ENCODE measurements around the gene SPTBN1.

SPTBN1 gene

DNA sequence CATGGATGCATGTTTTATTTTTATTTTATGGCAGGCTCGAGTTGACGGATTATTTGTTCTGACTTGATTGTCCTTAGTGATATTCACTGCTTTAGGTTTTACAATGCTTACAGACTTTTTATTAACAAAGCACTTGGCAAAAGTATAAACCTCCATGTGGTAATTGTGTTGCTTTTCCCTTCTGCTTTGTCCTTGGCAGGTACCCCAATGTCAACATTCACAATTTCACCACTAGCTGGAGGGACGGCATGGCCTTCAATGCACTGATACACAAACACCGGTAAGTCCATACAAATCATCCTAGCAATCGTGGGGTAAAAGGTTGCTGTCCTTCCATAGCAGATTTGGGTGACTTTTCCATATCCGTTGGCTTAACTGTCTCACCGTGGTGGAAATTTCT is 161.3 kb downstream of the SPTBN1 start:
- no peak for DNase-seq

DNA sequence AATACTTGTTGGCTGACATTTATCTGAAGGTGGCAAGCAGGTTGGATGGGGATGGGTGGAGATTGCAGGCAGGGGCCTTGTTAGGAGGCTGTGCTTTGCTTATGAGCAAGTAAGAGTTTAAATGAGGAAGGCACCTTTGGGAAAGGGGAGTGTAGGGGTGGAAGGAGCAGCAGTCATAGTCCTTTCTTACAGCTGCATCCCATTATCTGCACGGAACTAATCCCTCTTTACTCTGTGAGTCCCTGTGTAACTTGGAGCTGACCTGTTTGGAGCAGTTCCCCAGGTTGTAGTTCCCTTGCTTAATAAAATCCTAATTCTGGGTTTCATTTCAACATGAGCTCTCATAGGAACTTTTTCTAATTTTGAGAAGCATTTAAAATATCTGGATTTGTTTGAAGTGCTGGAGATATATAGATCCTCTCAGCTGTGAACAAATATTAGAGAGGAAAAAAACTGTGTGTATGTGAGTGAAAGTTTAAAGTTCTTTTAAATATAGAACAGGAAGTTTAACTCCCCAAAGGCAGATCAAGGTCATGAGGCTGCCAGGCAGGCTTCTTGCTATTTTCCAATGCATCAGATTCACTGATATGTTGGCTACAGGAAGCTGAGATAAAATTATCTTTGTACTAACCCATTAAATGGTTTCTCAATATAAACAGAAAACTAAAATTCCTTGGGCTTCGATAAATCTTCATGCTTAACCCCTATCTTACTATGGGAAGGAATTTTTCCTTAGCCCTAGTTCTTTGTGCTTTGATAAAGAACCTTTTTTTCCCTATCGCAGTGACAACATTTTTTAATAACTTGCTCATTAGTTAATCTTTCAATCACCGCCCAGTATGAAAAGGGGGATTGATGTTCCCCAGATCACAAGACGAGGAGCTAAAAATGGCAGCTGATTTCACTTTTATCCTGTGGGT is 162.8 kb downstream of the SPTBN1 start:
- DNase-seq: no peak

DNA sequence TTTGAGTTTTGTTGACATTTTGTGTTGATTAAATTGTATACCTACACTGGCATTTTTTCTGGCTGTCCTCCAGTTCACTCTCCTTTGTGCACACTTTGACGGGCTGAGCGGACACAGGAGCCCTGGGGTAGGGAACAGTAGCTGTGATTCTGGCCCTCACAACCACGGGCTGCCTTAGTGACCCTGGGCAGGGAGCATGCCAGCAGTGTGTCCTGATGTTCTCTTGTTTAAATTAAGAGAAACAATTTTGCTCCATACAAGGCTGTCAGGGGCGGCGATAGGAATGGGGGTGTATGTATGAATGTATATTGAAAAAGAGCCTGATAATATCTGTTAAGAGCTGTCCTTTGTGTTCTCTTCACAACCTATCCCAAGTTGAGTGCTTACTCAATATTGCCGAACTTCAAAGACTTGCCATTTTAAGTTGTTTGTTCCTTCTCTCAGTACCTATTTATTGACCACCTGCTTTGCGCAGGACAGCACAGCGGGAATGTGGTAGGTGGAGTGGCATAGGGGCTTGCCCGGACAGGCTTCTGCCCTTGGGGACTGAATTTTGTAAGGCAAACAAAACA is 163.6 kb downstream of the SPTBN1 start:
- no peak for DNase-seq

DNA sequence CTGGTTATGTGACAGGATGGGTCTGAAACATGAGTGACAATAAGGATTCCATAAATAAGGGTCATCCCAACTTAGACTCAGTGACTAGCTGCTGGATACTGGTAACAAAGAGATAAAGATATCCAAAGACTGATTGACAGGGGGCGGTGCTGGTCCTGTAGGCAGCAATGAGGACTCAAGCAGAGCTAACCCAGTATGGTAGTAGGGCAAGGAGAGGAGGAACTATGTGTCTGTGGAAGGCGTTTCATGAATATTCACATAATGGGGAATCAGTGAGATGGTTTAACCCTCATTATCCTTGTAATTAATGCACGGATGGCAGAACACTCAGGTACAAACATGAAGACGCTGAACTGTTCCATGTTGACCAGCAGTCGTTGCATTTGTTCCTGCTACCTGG is 164.8 kb downstream of the SPTBN1 start:
- no peak for DNase-seq

DNA sequence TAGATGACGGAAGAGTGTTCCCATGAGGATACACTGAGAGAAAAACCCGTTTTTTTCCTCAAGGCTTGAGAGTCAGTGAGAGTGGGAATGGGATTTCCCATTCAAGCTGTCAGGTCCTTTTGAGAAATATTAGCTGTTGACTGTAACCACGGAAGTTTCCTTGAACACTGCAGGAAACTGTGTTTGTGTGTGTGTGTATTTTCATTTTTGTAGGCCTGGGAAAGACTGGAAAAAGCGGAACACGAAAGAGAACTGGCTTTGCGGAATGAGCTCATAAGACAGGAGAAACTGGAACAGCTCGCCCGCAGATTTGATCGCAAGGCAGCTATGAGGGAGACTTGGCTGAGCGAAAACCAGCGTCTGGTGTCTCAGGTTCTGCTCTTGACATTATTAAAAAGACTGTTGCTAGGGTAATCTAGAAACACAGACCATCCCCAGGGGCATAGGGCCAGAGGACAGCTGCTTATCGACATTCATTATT is 168.5 kb downstream of the SPTBN1 start:
- DNase-seq: no peak

DNA sequence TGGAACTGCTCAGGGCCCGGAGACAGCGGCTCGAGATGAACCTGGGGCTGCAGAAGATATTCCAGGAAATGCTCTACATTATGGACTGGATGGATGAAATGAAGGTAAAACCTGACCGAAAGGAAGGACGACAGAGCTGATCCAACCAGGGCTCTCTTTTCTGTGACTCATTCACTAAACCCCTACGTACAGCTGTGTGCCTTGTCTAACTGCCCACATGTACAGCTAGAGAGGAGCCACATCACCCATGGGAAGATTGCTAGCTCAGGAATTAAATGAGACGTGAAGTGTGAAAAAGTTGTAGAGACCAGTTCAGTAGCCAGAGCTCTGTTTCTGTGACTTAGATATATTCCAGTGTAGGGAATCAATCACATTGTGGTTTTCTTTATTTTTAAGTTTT is 170.0 kb downstream of the SPTBN1 start:
- DNase-seq: no peak

DNA sequence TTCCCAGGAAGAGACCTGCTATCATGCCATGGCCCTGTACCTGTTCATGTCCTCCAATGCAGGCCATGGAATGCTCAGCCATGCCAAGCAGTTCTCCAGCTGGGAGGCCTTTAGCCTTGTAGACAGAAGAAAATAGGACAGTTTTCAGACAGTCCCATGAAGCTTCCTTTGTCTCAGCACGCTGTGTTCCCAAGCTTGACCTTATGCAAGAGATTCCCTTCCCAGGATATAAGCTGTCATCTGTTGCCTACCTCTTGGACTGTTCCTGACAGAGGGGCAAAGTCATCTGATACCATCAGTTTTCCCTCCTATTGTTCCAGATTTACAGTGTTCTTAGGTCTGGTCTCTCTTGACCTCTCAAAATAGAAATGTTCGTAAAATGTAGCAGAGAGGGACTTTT is 170.8 kb downstream of the SPTBN1 start:
- DNase-seq: no peak

DNA sequence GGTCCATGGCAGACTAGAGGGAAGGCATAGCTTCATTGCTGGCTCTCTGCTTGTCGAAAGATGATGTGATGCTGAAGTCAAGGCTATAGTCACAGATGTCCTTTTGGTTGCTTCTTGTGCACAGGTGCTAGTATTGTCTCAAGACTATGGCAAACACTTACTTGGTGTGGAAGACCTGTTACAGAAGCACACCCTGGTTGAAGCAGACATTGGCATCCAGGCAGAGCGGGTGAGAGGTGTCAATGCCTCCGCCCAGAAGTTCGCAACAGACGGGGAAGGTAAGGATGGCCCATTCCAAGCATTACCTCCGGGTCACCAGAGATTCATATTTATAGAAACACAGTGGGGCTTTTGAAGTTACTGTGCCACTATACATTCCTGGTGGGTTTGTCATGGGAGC is 171.8 kb downstream of the SPTBN1 start:
- no peak for DNase-seq

DNA sequence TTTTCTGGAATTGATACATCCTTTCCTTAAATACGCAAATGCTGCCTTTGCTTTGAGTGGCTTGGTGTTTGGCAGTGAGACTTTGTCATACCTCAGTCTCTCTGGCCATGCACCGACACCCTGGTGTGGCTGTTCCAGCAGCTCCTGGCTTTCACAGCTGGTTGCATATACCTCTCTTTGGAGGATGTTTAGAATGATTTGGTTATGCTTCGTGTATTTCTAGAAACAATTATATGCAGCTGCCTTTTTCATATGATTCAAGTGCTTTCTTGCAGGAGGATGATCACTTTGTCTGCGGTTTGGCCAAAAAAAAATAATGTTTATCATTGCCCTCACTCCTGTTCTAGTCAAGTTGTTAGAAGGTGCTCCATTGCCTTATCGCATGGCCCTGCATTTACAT is 172.3 kb downstream of the SPTBN1 start:
- DNase-seq: no peak

DNA sequence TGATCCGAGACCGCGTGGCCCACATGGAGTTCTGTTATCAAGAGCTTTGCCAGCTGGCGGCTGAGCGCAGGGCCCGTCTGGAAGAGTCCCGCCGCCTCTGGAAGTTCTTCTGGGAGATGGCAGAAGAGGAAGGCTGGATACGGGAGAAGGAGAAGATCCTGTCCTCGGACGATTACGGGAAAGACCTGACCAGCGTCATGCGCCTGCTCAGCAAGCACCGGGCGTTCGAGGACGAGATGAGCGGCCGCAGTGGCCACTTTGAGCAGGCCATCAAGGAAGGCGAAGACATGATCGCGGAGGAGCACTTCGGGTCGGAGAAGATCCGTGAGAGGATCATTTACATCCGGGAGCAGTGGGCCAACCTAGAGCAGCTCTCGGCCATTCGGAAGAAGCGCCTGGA is 172.8 kb downstream of the SPTBN1 start:
- no peak for DNase-seq

DNA sequence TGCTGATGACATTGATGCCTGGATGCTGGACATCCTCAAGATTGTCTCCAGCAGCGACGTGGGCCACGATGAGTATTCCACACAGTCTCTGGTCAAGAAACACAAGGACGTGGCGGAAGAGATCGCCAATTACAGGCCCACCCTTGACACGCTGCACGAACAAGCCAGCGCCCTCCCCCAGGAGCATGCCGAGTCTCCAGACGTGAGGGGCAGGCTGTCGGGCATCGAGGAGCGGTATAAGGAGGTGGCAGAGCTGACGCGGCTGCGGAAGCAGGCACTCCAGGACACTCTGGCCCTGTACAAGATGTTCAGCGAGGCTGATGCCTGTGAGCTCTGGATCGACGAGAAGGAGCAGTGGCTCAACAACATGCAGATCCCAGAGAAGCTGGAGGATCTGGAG is 173.3 kb downstream of the SPTBN1 start:
- no peak for DNase-seq

DNA sequence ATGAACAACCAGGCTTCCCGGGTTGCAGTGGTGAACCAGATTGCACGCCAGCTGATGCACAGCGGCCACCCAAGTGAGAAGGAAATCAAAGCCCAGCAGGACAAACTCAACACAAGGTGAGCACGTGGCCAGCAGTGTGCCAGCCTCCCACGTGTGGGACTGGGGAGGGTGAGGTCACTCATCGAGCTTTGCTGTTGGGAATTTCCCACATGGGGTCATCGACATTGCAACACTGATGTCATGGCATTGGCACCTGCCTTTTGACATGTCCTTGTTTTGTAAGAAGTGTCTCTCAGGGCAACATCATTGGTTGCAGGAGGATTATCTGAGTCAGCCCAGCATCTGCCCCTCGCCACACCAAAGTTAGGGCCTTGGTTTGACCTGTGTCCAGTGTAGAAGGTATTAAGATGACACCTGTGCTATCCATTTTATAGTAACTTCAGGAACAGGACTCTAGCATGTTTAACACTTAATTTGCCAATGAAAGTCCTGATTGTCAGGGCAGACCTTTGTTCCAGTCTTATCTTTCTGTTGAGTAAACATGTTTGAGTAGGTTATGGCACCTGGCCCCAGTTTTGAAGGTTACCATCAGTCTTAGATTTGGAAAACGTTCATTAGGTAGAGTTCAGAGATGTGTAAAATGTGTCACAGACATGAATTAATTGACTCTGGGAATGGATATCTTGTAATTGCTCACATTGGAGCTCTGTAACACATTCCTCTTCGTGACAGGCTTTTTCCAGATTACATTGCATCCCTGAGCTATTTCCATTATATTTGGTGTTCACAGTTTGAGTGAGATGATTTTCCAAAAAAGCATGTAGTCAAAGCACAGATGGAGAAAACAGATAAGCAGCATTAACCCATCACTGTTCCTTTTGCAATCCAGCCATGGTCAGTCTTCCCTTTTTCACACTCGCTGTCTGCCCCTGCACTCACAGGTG is 174.1 kb downstream of the SPTBN1 start:
- no peak for DNase-seq

DNA sequence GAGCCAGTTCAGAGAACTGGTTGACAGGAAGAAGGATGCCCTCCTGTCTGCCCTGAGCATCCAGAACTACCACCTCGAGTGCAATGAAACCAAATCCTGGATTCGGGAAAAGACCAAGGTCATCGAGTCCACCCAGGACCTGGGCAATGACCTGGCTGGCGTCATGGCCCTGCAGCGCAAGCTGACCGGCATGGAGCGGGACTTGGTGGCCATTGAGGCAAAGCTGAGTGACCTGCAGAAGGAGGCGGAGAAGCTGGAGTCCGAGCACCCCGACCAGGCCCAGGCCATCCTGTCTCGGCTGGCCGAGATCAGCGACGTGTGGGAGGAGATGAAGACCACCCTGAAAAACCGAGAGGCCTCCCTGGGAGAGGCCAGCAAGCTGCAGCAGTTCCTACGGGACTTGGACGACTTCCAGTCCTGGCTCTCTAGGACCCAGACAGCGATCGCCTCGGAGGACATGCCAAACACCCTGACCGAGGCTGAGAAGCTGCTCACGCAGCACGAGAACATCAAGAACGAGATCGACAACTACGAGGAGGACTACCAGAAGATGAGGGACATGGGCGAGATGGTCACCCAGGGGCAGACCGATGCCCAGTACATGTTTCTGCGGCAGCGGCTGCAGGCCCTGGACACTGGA is 174.9 kb downstream of the SPTBN1 start:
- DNase-seq: no peak

DNA sequence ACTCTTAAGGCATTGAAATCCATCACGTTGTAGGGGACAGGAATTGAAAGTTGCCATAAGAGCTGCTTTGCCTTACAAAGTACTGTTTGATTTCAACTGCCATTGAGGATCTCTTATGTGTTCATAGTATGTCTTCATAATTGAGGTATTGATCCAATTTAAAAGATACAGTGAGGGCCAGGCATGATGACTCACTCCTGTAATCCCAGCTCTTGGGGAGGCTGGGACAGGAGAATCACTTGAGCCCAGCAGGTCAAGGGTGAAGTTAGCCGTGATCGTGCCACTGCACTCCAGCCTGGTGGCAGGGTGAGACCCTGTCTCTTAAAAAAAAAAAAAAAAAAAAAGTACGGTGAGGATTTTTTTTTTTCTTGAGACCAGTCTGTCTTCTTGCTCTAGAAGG is 175.6 kb downstream of the SPTBN1 start:
- DNase-seq: no peak

DNA sequence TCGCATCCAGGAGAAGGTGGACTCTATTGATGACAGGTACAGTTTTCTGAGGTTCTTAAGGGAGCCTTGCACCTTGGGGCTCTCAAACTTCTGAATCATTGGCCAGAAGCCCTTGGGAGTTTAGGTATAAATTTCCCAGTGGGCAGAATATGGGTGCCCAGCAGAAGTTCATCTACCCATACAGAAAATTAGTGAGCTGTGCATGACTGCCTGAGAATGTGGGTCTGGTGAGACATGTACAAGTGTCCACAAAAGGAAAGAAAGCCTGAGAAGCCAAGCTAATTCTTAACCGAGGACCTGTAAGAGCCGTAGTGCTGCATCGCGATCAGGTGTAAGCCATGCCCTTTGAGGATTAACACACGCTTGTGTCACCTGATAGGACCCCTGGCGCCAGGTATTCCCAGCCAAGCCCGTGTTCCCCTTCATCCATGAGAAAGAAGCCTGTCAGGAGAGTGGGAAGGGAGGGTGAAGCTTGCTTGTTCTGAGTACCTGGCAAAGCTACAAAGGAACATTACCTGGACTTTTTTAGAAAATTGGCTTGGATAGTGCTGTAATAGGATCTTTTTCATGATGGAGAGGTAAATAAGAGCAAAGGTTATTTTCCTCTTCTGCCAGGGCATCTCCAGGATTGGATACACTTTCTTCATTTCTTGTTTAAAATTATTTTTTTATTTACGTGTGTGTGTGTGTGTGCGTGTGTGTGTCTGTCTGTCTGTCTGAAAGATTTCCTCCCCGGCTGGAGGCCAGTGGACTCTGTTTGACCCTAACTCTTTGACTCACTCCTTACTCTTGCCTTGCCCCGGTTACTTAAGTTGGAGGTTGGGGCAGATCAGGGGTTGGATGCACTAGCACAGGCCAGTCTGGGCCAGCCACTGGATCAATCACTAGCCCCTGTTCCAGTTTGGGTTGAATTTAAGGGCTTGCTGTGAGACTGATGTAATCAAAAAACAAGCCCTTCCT is 176.9 kb downstream of the SPTBN1 start:
- DNase-seq: no peak

DNA sequence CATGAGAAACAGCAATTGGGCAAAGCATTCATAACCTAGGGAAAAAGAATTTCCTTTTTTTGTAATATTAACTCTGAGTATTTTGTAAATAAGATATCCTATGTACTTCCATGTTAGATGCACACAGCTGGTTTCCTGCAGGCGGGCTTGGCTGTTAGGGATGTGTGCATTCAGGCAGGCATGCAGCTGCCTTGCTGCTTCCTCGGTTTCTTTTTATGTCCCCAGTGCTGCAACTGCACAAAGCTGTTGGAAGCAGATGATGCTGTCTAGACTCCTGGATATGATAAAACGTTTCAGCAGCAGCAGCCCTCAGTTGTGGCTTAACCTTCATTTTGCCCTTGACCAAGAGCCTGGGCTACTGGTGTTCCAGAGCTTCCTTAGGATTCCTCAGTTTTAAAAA is 177.9 kb downstream of the SPTBN1 start:
- no peak for DNase-seq

DNA sequence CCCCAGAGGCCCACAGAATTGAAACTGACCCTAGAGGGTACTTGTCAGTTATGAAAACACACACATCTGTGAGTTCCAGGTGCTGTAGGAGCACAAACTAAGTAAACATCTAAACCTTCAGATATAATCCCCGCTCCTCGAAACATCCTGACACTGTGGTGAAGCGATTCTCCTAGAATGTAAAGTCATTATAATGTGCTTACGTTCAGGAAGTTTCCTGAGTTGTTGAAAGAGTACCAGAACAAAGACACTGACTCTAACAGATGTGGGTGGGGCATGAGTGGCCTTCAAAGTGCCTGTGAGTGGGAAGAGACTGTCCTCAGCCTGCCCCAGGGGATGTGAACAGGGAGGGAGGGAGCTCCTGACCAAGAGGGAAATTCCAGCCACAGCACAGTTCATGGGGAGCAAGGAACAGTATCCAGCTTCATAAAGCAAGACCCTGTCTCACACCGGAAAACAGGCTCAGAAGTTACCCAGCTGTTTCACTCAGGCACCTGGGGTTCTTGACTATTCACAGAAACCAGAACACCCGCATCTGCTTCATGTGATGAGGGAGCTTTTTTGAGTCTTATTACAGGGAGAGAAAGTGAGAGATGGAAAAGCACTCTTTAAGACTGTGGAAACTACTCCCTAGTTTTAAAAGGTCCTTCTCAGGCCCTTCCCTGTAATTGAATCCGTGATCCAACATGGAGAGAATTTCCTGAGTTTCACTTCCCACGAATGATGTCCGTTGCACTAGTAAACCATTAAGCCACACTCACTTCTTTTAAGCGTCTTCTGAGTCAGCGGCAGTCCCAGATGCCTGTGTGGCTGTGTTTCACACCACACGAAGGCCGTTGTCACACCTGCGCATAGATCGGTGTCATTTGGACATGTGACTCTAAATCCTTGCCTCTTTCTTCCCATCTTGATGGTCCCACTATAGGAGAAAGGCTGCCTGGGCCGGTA is 178.7 kb downstream of the SPTBN1 start:
- no peak for DNase-seq

DNA sequence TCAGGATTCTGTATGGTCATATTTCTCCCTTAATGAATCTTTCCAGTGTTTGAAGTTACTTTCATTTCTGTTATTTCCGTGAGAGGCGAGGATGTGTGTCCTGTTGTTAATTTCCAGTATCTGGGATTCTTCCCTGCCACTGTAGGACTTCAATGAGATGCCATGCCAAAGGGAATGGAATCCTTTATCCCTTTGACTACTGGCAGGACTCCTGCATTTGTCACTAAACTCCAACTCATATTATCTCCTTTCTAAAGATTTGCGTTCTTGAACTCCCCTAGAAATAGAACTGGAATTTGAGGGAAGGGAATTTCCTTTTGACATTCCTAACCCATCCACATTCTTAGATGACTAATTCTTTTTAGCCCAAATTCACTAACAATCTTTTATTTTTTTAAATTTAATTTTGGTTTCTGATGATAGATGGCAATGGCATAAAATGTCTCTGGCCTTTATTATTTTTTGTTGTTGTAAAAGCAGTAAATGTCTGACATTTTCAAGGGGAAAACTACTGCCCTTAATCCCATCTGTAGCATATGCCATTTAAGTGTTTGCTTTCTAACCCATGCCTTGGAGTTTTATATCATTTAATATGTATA is 179.5 kb downstream of the SPTBN1 start:
- DNase-seq: no peak

DNA sequence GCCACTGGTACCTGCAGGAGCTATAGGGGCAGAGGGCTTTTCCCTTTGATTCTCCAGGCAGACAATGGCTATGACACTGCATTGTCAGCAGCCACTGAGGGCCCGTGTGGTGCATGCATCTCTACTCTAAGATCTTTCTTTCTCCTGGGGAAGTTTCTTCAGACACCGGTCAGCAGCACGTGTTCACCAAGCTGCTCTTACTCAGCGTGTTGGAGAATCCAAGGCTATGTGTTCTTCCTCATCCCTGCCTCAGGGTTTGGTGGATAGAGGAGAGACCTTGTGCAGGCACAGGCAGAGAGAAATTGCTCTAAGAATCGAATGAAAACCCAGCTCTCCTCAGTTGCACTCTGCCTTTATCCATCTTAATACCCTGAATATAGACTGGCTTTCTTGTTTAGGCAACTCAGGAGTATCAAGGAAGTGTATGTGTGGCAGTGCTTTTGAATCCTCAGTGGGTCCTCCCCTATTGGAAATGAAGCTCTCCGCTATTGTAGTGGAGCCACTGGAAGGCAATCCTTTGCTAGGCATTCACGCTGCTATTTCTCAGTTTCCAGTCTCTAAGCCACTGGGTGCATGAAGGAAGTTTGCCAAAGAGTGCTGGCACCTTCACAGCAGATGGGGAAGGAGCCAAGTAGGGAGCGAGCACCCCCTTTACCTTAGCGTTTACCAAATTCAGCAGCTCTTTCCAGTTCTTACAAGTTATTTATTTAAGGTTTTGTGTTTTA is 180.4 kb downstream of the SPTBN1 start:
- no peak for DNase-seq

Measured in NCI-H774 (cell line).